ENCODE data around the gene CYBB. TPM values are rescaled to one million over a fixed set of nuclear protein-coding genes. Genes with fewer than 3 reads are reported as not detected.

CYBB gene
- total RNA-seq (2014; rRNA removed; shearing (Covaris generic)), result not detected in 2 replicates

DNA sequence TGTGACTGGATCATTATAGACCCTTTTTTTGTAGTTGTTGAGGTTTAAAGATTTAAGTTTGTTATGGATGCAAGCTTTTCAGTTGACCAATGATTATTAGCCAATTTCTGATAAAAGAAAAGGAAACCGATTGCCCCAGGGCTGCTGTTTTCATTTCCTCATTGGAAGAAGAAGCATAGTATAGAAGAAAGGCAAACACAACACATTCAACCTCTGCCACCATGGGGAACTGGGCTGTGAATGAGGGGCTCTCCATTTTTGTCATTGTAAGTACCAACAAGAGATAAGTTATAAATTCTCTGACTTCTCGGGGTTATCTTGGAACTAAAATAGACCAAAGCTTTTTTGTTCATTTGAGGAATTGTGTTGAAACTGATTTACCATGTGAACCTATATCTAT is at the start of gene CYBB:
Gene CYBB (plus strand): TSS at position 203 of the 400 bp plus-strand sequence. CDS start 19 bp downstream, at position 222.

DNA sequence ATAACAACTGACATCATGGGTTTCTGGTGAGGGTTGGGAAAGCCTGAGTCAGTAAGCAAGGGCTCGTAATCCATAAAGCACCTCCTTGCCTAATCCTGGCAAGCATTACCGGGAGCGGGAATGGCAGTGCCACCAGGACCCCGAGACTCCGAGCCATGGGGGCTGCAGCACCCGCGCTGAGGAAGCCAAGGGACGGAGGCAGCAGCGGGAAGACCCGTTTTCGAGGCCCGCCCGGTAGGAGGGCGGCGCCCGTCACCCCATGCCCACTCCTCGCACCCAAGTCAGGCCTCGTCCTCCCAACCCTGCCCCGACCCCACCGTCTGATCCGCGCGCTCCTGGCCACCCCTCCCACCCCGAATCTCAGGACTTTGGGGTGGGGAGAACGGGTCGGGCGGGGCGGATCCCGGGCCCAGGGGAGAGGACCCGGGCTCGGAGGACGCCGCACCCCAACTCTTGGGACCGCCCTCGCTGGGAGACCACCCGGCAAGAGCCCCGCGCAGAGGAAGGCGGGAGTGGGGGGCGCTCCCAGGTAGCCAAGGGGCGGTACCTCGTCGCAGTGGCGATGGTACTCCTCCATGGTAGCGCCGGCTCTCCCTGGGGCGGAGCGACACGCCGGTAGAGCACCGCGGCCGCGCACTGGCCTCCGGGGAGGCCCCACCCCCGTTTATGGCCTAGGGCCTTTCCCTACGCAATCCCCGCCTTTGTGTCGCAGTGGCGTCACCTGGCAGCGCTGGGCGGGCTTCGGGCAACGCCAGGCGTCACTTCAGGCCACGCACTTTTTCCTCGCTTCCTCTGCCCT is 67.3 kb downstream of the CYBB start, which contains the start of gene DYNLT3:
Gene DYNLT3 (minus strand): TSS at position 638 of the 799 bp plus-strand sequence. CDS start 61 bp downstream, at position 577.

Other genes starting within 250 kb of the CYBB start
- gene LANCL3, start 208.4 kb upstream of the CYBB start, total RNA-seq (2014; rRNA removed; shearing (Covaris generic)), result 0.75 and 1.3 TPM in 2 replicates
- gene XK, start 94.3 kb upstream of the CYBB start, total RNA-seq (2014; rRNA removed; shearing (Covaris generic)), result 0.08 and 0.13 TPM in 2 replicates
- 45.9 and 50.7 TPM in 2 replicates for gene DYNLT3, start 67.5 kb downstream of the CYBB start, total RNA-seq (2014; rRNA removed; shearing (Covaris generic))
- 62.6 and 66.9 TPM in 2 replicates for gene SYTL5, start 226.5 kb downstream of the CYBB start, total RNA-seq (2014; rRNA removed; shearing (Covaris generic))